Transverse colon (tissue), 4 donors: Measurements from ENCODE around the gene THOC3. TPM values are rescaled to one million over a fixed set of nuclear protein-coding genes. Genes with fewer than 3 reads are reported as not detected.
"Not testable (repeated sequence)": the region's sequence is repeated elsewhere in the genome, so short reads cannot be mapped to it uniquely, and the experiment has no call there.

Source experiments
- DNase-seq: peaks from one replicate; pipeline ENCODE4 v3.0.0-alpha.2; 2019
- H3K27ac ChIP-seq, 4 donors: fragments of 200-600 bp; sonication (generic); 2 replicates each; pipeline ENCODE4 v1.5.1; 2016 to 2018; ENCODE audit warnings: inconsistent platforms in 4 of 4
- H3K27me3 ChIP-seq: fragments of 200-600 bp; sonication (generic); 2 replicates; pipeline ENCODE4 v1.5.1; 2017; ENCODE audit warnings: inconsistent platforms
- H3K36me3 ChIP-seq, 4 donors: fragments of 200-600 bp; sonication (generic); 2 replicates each; pipeline ENCODE4 v1.5.1; 2017 to 2019; ENCODE audit warnings: inconsistent platforms in 4 of 4
- H3K4me1 ChIP-seq, 4 donors: fragments of 200-600 bp; sonication (generic); 2 replicates each; pipeline ENCODE4 v1.5.1; 2017 to 2020; ENCODE audit warnings: inconsistent platforms in 4 of 4
- H3K4me3 ChIP-seq, 4 donors: fragments of 200-600 bp; sonication (generic); 1 replicate in 1 of 4; 2 replicates in 3 of 4; pipeline versions ENCODE4 v1.5.1 to v1.6.1; 2017 to 2019; ENCODE audit warnings: inconsistent platforms in 4 of 4
- H3K9me3 ChIP-seq, 2 donors: fragments of 200-600 bp; sonication (generic); 2 replicates each; pipeline ENCODE4 v1.5.1; 2017 to 2019; ENCODE audit warnings: inconsistent platforms in 2 of 2
- EP300 ChIP-seq: sonication (generic); formaldehyde crosslinking; IDR thresholded peaks from one replicate; pipeline ENCODE4 v1.6.1; 2017; ENCODE audit warnings: antibody characterized with exemption, low read depth
- POLR2A ChIP-seq: fragments of 450-650 bp; IDR thresholded peaks from one replicate; pipeline ENCODE4 v1.6.1; 2016; ENCODE audit warnings: antibody characterized with exemption, mild to moderate bottlenecking, moderate library complexity
- POLR2AphosphoS5 ChIP-seq, 3 donors: sonication (generic); formaldehyde crosslinking; IDR thresholded peaks; one replicate each; pipeline ENCODE4 v1.6.1; 2016; ENCODE audit warnings: antibody characterized with exemption in 3 of 3
- WGBS, 2 donors: methylation state at CpG; one replicate each; pipeline ENCODE4 v1.1.5; 2018; ENCODE audit warnings: low coverage in 1 of 2; 5-methylcytosine and 5-hydroxymethylcytosine counted together
- in situ Hi-C, 4 donors: fragments of 200-750 bp; cut with MboI; loops; one replicate each; pipeline versions ENCODE4 v1.15.0 to v1.15.1; 2017; ENCODE audit warnings: low sequenced_read_pairs in 3 of 4, low pct_ligation_motif_present in 1 of 4, low pct_unique_long_range_greater_than_20kb in 1 of 4
- intact Hi-C: fragments of 100-400 bp; cut with DNase I; formaldehyde crosslinking; loops from one replicate; pipeline ENCODE4 v1.15.1; 2023; ENCODE audit warnings: low total_unique reads
- total RNA-seq, 4 donors: library from RNA; depleted of rRNA; stranded (reverse); fragments of >200 nt; gene quantifications; one replicate each; pipeline ENCODE4 v1.1.0, GENCODE V29; 2016
- TF ChIP-seq, protein P1 (sequence below), 5 experiments: fragments of 200-600 bp in 3 of 5; fragments of 450-650 bp in 2 of 5; sonication (generic) in 3 of 5; IDR thresholded peaks; 1 replicate in 2 of 5; 2 replicates in 3 of 5; pipeline ENCODE4 v1.5.1; 2016 to 2017; ENCODE audit warnings: antibody characterized with exemption in 5 of 5, inconsistent platforms in 3 of 5, mild to moderate bottlenecking in 2 of 5, moderate library complexity in 1 of 5

Gene THOC3
- total RNA-seq, 4 donors from 2014 or later: 1.9 to 39.9 (median 18.9) TPM

DNA sequence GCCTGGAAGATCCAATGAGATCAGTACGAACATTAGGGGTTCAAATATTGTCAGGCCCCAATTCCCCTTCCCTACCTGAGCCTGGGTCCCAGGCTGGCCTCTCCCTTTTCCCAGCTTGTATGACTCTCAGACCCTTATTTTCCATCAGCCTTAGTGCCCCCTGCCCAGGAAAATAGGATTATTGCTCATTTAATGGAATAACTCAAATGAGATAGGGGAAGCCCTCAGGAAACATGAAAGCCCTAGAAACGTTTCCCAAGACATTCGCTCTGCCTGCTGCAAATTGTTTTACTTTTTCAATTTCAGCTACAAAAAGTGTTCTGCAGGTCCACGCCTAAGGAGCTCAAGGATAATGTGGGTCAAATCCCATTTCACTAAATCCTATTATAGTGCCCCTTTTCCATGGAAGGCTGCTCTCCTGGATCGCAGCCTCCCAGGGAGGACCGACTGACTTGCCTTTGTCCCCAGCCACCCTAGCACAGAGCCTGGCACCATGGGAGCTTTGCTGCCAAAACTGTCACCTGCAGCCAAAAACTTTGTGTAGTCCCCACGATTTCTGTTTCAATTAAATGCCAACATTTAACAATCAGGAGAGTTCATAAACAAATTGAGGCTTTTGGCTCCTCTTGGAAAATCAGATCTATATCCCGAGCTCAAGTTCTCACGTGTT, 46.9 kb downstream of the THOC3 start:
- no peak overlapping the region for H3K4me3 ChIP-seq
- H3K9me3 ChIP-seq: no peaks in the 10 kb centered on the region
- no peak overlapping the region for H3K27ac ChIP-seq
- TF ChIP-seq EP300 (no peak), POLR2AphosphoS5 (IDR thresholded peaks at IDR 0.05) (no peak), POLR2A (no peak)
- TF ChIP-seq, protein P1, sequence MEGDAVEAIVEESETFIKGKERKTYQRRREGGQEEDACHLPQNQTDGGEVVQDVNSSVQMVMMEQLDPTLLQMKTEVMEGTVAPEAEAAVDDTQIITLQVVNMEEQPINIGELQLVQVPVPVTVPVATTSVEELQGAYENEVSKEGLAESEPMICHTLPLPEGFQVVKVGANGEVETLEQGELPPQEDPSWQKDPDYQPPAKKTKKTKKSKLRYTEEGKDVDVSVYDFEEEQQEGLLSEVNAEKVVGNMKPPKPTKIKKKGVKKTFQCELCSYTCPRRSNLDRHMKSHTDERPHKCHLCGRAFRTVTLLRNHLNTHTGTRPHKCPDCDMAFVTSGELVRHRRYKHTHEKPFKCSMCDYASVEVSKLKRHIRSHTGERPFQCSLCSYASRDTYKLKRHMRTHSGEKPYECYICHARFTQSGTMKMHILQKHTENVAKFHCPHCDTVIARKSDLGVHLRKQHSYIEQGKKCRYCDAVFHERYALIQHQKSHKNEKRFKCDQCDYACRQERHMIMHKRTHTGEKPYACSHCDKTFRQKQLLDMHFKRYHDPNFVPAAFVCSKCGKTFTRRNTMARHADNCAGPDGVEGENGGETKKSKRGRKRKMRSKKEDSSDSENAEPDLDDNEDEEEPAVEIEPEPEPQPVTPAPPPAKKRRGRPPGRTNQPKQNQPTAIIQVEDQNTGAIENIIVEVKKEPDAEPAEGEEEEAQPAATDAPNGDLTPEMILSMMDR (IDR thresholded peaks at IDR 0.05): no peak
- no peaks in the 10 kb centered on the region for H3K27me3 ChIP-seq
- WGBS, 2 donors: 92% methylated on average over 9 of the region's 9 CpGs
- no peaks in the 10 kb centered on the region for H3K36me3 ChIP-seq
- intact Hi-C loops (no loop called here), in situ Hi-C loops (no loop called here)
- DNase-seq: no peak
- H3K4me1 ChIP-seq: no peaks in the 10 kb centered on the region

DNA sequence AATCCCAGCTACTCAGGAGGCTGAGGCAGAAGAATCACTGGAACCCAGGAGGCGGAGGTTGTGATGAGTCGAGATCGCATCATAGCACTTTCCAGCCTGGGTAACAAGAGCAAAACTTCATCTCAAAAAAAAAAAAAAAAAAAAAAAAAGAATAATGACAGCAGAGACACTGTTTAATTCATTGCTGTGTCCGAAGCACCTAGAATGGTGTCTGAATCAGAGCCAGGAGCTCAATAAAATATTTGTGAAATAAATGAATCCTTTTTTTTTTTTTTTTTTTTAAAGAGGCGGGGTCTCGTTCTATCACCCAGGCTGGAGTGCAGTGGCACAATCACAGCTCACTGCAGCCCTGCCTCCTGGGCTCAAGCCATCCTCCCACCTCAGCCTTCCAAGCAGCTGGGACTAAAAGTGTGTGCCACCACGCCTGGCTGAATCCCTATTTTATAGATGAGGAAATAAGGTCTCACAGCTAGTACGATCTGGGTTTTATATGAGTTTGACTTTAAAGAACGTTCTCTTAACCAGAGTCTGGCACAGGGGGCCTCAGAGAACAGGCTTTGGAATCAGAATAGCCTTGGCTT, 47.8 kb downstream of the THOC3 start:
- in situ Hi-C loops (no loop called here), intact Hi-C loops (no loop called here)
- no peak for DNase-seq
- 83 to 90% methylated on average over 8 to 9 of the region's 9 CpGs for WGBS, 2 donors
- Histone ChIP-seq H3K27me3 (no peaks in the 10 kb centered on the region), H3K27ac (no peak overlapping the region), H3K4me1 (no peaks in the 10 kb centered on the region), H3K4me3 (no peak overlapping the region), H3K36me3 (no peaks in the 10 kb centered on the region), H3K9me3 (no peaks in the 10 kb centered on the region)
- TF ChIP-seq POLR2AphosphoS5 (IDR thresholded peaks at IDR 0.05) (no peak), POLR2A (no peak), EP300 (no peak)
- TF ChIP-seq, protein P1 (IDR thresholded peaks at IDR 0.05): no peak

DNA sequence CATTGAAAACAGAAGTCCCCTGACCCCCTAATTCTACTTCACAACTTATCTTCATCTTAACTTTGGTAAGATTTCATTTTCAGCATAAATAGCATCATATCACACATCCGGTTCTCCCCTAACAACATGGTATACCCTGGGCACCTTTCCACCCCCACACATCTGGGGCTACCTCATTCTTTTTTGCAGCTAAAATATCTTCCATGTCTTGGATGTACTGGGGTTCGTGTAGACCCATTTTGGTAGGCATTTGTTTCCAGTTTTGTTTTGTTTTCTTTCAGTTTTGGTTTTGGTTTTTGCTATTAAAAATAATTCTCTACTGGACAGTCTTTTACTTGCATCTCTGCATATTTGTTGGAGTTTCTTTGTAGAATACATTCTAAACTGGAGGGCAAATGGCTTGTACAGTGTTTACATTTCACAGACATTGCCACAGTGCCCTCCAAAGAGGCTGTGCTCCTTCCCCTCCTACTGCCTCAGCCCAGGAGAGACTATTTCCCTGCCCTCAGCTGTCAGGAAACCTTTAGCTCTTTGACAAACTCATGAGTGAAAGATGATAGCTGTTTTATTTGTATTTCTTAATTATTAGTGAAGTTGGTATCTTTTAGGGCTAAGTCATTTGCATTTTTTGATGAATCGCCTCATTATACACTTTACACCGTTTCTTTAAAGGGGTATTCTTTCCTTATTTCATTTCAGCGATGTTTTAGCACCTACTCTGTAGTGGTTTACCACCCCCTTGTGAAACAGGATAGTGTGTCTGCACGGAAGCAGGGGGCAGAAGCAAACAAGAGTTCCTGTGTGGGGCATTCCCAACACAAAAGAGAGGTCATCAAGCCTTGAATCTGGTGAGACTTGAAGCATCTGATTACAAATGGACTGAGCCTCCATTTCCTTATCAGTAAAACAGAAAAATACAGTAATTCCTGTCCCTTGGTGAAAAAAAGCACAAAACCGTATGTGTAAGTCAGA, 52.8 kb downstream of the THOC3 start:
- H3K27ac ChIP-seq, DNase-seq, H3K4me3 ChIP-seq, intact Hi-C loops, H3K27me3 ChIP-seq, H3K36me3 ChIP-seq, H3K4me1 ChIP-seq, in situ Hi-C loops, H3K9me3 ChIP-seq: not testable (repeated sequence)
- WGBS, 2 donors: 62 to 83% methylated on average over 3 to 5 of the region's 7 CpGs

DNA sequence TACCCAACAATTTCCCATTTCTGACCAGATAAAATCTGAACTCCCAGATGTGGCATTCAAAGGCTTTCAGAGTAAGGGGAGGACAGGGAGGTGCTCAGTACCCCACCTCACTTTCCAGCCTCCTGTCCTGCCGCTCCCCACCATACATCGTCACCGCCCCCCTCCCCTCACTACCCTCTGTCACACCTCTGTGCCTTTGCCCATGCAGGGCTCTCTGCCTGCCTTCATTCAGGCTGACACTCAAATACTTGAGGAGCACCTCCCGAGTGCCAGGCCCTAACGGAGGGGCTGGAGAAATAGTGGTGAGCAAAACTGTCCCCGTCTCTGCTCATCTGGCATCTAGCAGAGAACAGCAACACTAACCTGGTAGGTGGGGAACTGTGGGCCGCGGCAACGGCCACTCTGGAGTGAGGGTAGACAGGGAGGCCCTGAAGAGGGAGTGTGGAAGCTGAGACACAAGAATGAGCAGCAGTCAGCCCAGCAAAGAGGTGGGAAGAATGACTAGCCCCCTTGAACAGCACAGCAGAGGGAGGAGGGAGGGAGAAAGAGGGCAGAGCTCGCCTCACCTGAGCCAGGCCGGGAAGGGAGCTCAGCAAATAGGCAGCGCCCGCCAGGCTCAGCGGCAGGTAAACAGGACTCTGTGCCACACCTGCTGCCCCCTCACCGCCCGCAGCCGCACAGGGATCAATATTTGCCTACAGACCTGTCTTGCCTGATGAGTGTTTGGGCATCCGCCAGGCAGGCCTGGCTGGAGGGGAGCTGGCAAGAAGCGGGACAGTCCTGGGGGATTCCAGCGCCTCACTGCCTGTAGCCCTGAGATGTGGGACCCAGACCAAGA, 54.1 kb downstream of the THOC3 start:
- WGBS, 2 donors: 58% methylated on average over 8 of the region's 20 CpGs; no CpG with 5 or more reads in 1 of the 2 donors
- H3K9me3 ChIP-seq, H3K4me1 ChIP-seq, H3K36me3 ChIP-seq, in situ Hi-C loops, H3K4me3 ChIP-seq, intact Hi-C loops, DNase-seq, H3K27me3 ChIP-seq: not testable (repeated sequence)
- H3K27ac ChIP-seq: peak overlapping the region in 1 of 4 donors; percentile 13

DNA sequence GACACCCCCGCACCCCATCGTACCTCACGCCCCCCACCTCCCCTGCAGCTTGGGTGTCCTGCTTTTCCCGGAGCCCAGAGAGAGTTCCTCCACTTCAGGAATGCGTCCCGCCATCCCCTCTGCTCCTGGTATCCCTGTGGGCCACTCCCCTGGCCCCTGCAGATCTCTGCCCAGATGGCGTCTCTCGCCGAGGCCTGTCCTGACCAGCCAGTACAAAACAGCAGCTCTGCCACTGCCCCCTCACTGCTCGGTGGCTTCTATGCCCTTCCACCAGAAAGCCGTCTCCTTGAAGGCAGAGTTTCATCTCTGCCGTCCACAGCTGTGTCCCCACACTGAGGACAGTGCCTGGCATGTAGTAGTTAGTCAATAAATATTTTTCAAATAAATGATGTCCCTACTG, 58.0 kb downstream of the THOC3 start:
- 68 to 79% methylated on average over 6 to 9 of the region's 12 CpGs for WGBS, 2 donors
- H3K27me3 ChIP-seq, DNase-seq, H3K27ac ChIP-seq, in situ Hi-C loops, H3K4me1 ChIP-seq, H3K9me3 ChIP-seq, intact Hi-C loops, H3K4me3 ChIP-seq, H3K36me3 ChIP-seq: not testable (repeated sequence)

Other genes starting within 250 kb of the THOC3 start
- 10 to 100 TPM in 1 of 4 donors, 1 to 10 TPM in 2, not detected in 1; 1.1 to 31.0 (median 2.5) TPM for gene CPLX2, start 96.7 kb downstream of the THOC3 start, total RNA-seq